HG03469 (cell line): ENCODE measurements around the gene USP22.
"Not testable (repeated sequence)": the region's sequence is repeated elsewhere in the genome, so short reads cannot be mapped to it uniquely, and the experiment has no call there.

Experiments used
- ATAC-seq: cut with Tn5 transposase; IDR thresholded peaks from one replicate; pipeline ENCODE4 v1.9.1; 2021; ENCODE audit warnings: mild to moderate bottlenecking, moderate library complexity, moderate number of reproducible peaks; ENCODE audit not compliant: unreplicated experiment

USP22 gene

GRCh38 chr17:21053056-21053455 lies 10.2 kb upstream of the USP22 start:
- not testable (repeated sequence) for ATAC-seq

- ATAC-seq = no peak
These were observed 6.6 kb upstream of the USP22 start for GRCh38 chr17:21049457-21049856.

GRCh38 chr17:21046216-21046615 lies 3.4 kb upstream of the USP22 start:
- no peak for ATAC-seq

GRCh38 chr17:21044971-21045370 lies 2.2 kb upstream of the USP22 start:
- no peak for ATAC-seq

GRCh38 chr17:21043296-21044232 lies 753 bp upstream of the USP22 start:
- peak; percentile 81 for ATAC-seq

GRCh38 chr17:21041741-21042457 lies 912 bp downstream of the USP22 start:
- ATAC-seq = no peak

- no peak for ATAC-seq
These were observed 2.8 kb downstream of the USP22 start for GRCh38 chr17:21039839-21040575.

- no peak for ATAC-seq
These were observed 5.6 kb downstream of the USP22 start for GRCh38 chr17:21037117-21037803.

GRCh38 chr17:21036361-21036881 lies 6.4 kb downstream of the USP22 start:
- ATAC-seq = no peak

- ATAC-seq = no peak
These were observed 7.4 kb downstream of the USP22 start for GRCh38 chr17:21035406-21035805.

- ATAC-seq = peak; percentile 34
These were observed 8.2 kb downstream of the USP22 start for GRCh38 chr17:21034340-21035235.

- ATAC-seq = no peak
These were observed 9.5 kb downstream of the USP22 start for GRCh38 chr17:21033350-21033749.

GRCh38 chr17:21031756-21032396 lies 10.9 kb downstream of the USP22 start:
- ATAC-seq = no peak

GRCh38 chr17:21030375-21030774 lies 12.4 kb downstream of the USP22 start:
- ATAC-seq = no peak

- no peak for ATAC-seq
These were observed 13.3 kb downstream of the USP22 start for GRCh38 chr17:21029515-21029914.

GRCh38 chr17:21029036-21029435 lies 13.8 kb downstream of the USP22 start:
- ATAC-seq = no peak

- no peak for ATAC-seq
These were observed 14.6 kb downstream of the USP22 start for GRCh38 chr17:21028192-21028591.

GRCh38 chr17:21027031-21027430 lies 15.8 kb downstream of the USP22 start:
- no peak for ATAC-seq

GRCh38 chr17:21025451-21025850 lies 17.4 kb downstream of the USP22 start:
- no peak for ATAC-seq
